Stimulated activated CD8-positive, alpha-beta memory T cell treated with anti-CD3 and anti-CD28 coated beads, Interleukin-7, amount 100 ng/mL, for 1 hour (primary cell): ENCODE results near the gene ATG10.
"Not testable (repeated sequence)": the region's sequence is repeated elsewhere in the genome, so short reads cannot be mapped to it uniquely, and the experiment has no call there.

Experiments
- DNase-seq, 2 donors: peaks; one replicate each; pipeline ENCODE4 v3.0.0-alpha.2; 2020; ENCODE audit warnings: low read depth in 2 of 2

The ATG10 gene

GRCh38 chr5:82222597-82223574 is 251.1 kb downstream of the ATG10 start:
- no peak for DNase-seq

- DNase-seq = peak; percentile 17 to 21
Measured at GRCh38 chr5:82225525-82226172, 253.8 kb downstream of the ATG10 start.

DNA sequence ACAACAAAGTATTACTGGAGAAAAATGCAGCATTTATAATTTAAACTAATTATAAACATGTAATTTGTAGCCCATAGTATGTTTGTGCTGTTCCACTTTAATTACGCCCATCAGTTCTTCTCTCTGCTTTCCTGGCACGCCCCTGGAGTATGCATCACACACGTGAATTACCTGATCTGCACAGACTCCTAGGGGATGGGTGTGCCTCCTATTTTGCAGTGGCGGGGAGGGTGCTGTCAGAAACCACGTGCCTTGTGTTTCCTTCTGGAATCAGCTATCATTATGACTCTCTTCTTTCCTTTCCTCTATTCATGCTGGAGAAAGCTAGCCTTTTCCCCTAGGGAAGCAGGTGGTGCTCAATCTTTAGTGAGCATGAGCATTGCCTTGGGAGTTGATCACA is 263.1 kb downstream of the ATG10 start:
- no peak for DNase-seq

- no peak for DNase-seq
Measured at GRCh38 chr5:82244151-82244550, 272.3 kb downstream of the ATG10 start.

- DNase-seq = no peak
Measured at GRCh38 chr5:82244854-82245635, 273.2 kb downstream of the ATG10 start.

- DNase-seq = no peak
Measured at GRCh38 chr5:82246960-82247574, 275.2 kb downstream of the ATG10 start.

DNA sequence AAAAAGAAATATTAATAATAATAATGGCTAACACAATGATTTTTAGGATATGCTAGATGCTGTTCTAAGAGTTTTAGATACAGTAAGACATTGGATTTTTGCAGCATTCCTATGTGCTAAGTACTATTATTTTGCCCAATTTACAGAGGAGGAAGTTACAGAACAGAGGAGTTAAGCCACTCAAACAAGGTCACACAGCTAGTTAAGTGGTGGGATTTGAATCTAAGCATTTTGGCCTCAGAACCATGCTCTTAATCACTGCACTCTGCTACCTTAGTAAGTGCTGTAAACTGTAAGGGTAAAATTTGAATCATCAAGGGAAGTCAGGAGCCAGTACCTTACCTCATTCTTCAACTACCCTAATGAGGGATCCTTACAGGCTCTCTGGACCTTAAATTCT is 280.9 kb downstream of the ATG10 start:
- no peak for DNase-seq

DNA sequence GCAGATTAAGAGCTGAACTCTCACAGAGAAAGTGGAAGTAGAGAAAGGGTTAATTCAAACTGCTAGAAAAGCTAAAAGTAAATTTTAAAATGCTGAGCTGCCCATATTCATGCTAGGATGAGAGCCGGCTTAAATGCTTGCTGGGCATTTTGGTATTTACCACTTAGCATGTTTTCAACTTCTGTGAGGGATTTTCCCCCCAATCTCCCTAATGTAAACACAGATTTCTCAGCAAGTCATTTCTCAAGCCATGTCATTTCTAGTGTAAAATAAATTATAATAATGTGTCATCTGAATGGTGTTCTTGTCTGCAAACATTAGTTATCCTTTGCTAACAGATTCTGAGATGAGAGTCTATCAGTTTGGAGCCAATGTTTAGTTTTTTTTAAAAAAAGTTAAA is 284.0 kb downstream of the ATG10 start:
- DNase-seq = no peak

DNA sequence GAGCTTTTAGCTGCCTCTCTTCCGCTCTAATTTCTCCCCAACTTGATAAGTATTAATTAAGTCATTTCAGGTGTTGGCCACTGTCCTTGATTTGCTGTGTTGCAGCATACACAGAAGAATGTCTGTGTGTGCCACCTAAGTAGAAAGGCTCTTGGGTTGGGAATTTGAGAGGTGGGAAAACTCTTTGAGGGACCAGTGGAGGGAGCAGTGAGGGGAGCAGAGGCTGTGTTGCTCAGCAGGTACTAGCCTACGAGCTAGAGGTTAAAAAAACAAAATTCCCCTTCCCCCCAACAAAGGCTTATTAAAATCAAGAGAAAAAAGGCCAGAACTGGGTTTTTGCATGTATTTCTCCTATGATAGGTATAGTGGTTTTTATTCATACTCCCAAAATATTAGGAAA is 285.4 kb downstream of the ATG10 start:
- DNase-seq = no peak

GRCh38 chr5:82257729-82258128 is 285.9 kb downstream of the ATG10 start:
- DNase-seq = no peak

GRCh38 chr5:82259172-82259800 is 287.5 kb downstream of the ATG10 start:
- DNase-seq = no peak

DNA sequence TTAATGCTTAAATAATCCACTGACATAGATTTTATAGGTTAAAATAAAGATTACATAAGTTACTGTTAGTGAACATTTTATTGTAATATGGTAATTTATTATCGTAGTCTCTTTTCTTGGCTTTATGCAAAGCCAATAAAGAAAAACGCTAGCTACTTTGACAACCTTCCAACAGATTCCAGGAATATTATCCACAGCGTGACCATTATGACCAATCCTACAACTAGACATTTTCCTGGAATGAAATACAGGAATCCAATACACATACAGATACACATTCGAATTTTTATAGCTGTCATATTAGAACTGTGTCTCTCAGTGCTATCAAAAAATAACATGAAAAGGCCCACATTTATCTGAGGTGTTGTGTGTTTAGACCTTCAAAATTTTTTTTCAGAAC is 293.2 kb downstream of the ATG10 start:
- DNase-seq = no peak

DNA sequence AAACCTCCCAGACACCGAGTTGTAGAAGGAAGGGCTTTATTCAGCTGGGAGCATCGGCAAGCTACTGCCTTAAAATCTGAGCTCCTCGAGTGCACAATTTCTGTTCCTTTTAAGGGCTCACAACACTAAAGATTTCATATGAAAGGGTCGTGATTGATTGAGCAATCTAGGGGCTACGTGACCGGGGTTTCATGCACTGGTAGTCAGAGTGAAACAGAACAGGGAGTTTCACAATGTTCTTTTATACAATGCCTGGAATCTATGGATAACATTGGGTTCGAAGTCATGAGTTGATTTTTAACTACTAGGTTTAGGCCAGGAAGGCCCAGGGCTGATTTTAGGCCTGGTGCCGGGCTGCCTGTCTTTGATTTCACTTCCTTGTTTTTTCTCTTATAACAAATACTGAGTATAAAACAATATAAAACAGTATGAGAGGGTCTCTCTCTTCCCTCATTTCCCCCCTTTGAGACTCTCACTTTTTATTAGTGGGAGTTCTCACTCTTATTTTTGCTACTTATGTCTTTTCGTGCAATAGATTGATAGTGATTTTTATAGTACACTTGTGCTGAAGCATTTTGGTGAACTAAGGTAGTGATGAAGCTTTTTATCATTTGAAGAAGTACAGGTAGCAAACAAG is 295.6 kb downstream of the ATG10 start:
- not testable (repeated sequence) for DNase-seq

DNA sequence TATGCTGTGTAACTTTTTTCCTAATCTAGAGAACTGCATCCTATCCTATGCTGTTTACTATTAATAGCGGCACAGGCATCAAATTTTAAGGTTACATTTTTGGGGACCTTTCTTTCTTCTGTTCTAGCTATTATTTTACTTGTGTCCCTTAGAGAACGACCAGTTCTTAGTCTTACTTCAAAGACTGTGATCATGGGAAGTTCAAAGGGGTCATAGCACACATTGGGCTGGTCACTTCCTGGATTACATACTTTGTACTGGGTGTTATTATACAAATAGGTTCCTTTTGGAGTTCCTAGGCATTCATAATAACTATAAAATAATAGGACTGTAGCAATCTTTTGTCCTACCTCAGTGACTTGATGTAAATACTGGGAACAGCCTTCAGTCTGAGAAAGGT is 297.5 kb downstream of the ATG10 start:
- not testable (repeated sequence) for DNase-seq

GRCh38 chr5:82272571-82273356 is 300.9 kb downstream of the ATG10 start:
- DNase-seq = not testable (repeated sequence)

DNA sequence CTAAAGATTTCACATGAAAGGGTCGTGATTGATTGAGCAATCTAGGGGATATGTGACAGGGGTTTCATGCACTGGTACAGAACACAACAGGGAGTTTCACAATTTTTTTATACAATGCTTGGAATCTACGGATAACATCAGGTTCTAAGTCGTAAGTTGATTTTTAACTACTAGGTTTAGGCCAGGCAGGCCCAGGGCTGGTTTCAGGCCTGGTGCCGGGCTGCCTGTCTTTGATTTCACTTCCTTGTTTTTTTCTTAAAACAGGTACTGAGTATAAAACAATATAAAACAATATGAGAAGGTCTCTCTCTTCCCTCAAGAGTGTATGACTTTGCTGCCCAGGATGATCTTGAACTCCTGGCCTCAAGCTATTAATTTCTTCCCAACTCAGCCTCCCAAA is 301.6 kb downstream of the ATG10 start:
- not testable (repeated sequence) for DNase-seq

DNA sequence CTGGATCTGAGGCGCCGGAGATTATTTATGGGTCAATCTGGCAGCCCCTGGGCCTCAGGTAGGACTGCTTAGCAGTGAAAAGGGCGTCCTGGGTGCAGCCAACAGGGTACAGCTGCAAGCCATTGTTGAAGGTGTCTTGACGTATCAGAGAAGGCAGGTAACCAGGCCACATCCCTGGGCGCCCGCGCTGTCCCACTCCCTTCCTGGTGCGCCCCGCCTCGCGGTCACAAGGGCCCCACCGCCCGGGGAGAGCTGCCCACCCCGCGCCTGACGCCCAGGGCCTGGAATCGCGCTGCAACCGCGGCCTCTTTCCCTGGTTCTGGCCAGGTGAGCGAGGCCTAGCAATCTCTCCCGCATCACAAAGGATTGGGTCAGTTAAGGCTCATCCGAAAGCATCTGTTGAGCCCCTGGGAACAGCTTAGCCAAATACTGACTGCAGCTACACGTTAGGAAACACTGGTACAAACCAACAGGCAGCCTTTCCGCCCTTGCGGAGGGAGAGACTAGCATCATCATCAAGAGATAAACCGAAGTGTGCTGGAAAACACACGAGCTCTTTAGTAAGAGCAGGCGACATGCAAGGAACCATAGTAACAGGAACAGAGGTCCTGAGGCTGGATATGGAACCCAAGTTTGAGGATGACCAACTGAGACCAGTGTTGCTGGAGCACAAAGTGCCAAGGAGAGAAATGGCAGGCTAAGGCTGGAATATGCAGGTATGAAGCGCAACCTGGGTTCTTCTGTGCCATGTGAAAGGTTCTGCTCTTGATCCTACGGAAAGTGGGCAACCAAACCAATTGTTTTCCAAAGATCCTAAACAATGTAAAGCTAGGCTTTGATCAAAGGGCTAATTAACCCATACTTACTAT is 302.8 kb downstream of the ATG10 start:
- DNase-seq = no peak

- DNase-seq = no peak
Measured at GRCh38 chr5:82275216-82275664, 303.4 kb downstream of the ATG10 start.
